Body of pancreas (tissue), 4 donors: ENCODE results near the gene BCL11B.

Experiments
- CTCF ChIP-seq, 7 experiments: fragments of 450-650 bp in 4 of 7; fragments of 200-600 bp in 3 of 7; sonication (generic) in 3 of 7; IDR thresholded peaks; one replicate each; pipeline ENCODE4 v1.5.1; 2016 to 2019; ENCODE audit warnings: antibody characterized with exemption in 7 of 7
- POLR2A ChIP-seq, 3 donors: fragments of 450-650 bp; IDR thresholded peaks; one replicate each; pipeline ENCODE4 v1.6.1; 2016; ENCODE audit warnings: antibody characterized with exemption in 3 of 3, mild to moderate bottlenecking in 2 of 3

GRCh38 chr14:99273766-99274345 is 1.9 kb upstream of the BCL11B start:
- TF ChIP-seq CTCF (IDR thresholded peaks at IDR 0.05) (no peak), POLR2A (IDR thresholded peaks at IDR 0.05) (no peak)
